Middle frontal gyrus (tissue), 1 donor: ENCODE results near the gene URAD.
"Not testable (repeated sequence)": the region's sequence is repeated elsewhere in the genome, so short reads cannot be mapped to it uniquely, and the experiment has no call there.

Experiments used
- DNase-seq: peaks from one replicate; pipeline ENCODE4 v3.0.0-alpha.2; 2015; ENCODE audit warnings: low spot score; ENCODE audit errors: extremely low spot score

URAD gene

DNA sequence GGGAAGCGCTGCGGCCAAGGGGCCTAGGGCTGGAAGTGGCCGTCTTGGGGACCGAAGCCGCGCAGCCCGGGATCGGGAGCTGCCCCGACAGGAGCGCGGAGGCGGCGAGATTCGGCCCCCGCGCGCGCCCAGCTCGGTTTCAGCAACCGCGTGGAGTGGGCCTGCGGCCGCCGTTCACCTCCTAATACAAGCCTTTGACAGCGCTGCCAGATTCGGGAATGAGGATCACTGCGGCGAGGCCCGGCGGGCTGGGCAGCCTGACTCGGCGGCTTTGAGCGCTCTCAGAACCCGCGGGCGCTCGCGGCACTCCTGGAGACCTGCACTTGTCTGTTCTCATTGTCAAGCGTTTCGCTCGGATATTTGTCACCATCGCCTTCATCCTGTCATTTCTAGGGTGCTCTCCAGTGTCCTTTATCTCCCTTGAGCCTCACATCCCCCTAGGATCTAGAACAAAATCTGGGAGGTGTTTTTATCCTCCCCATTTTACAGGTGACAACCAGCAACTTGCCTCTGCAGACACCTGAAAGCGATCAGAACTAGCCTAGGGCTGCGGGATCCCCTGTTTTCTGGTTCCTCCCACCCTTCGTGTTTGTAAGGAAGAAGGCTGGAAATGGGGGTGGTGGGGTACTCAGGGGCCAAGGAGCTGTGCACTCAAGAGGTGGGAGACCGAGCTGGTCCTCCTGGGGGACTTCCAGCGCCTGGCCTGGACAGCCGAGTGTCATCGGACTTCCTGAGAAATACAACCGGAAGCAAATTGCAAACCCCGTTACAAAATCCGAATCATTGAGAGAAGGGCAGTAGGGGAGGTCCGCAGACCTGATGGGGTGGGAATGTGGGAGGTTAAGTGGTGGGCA, 17.9 kb downstream of the URAD start:
- no peak for DNase-seq

DNA sequence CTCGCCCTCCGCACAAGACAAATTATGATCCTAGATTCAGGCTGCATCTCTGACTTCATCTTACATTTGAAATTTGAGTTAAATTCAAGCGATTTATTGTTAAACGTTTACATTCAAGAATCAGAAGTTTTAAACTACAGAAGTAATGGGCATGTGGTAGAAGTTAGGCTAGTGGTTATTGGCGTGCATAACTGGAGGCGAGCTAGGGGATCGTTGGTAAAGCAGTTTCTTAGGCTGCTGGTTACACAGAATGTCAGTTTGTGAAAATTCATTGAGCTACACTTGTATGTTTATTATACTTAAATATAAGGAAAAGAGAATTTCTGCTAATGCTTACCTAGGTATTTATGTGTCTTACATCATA, 18.6 kb downstream of the URAD start:
- DNase-seq: no peak

DNA sequence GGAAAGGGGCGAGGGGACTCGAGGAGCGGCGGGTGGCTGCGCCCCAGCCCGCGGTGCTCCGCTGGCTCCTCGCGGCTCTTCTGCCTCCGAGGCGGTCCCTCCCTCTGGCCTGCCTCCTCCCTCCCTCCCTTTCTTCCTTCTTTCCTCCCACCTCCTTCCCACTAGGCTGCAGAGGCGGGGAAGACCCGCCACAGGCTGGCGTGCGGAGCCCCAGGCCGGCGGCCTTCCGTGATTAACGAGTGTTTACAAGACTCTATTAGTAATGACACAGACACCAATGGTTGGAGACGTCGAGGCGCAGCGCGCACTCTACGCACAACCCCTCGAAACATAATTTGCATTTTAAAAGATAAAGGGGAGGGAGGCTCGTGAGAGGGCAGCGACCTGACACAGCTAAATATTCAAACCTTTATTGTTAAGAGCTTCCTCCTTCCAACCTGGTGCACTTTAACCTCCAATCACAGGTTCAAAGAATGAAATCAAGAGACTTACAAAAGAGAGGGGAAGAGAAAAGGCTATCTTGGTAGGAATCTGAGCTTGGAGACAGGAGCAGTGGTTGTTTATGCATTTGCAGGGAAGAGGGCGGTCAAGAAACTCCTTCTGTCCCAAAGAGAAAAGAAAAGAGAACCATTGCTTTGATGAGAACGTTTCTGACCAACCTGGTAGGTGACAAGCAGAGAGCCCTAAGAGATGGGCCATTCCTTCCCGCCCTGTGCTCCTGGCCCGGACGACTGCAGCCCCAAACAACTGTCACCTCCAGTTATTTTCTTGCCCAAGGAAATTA, 19.2 kb downstream of the URAD start, which contains the start of gene CDX2:
TSS of gene CDX2 (minus strand) at position 234 of the 784 bp plus-strand sequence. CDS start 309 bp downstream, outside the sequence.
- no peak for DNase-seq

DNA sequence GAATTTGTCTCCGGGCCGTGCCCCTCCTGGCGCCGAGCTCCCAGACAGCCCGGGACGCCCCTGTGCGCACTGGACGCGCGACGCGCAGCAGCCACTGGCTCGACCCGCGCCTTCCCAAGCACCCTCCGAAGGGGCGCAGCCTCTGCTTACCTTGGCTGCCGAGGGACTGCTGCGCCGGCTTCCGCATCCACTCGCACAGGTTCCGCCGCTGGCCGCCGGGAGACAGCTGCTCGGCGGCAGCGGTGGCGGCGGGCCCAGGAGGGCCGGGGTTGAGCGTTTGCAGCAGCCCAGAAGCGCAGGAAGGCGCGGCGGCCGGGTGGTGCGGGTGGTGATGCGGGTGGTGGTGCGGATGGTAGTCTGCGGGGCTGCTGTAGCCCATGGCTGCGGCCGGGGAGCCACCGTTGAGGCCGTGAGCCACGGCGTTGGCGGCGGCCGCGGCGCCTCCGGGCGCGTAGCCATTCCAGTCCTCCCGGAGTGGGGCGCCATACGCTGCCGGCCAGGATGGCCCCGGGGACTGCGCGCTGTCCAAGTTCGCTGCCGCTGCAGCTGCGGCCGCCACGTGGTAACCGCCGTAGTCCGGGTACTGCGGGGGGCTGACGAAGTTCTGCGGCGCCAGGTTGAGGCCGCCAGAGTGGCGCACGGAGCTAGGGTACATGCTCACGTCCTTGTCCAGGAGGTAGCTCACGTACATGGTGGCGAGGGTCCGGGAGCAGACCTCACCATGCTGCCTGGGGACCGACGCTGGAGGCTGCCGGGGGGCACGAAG, 20.0 kb downstream of the URAD start:
- no peak for DNase-seq

DNA sequence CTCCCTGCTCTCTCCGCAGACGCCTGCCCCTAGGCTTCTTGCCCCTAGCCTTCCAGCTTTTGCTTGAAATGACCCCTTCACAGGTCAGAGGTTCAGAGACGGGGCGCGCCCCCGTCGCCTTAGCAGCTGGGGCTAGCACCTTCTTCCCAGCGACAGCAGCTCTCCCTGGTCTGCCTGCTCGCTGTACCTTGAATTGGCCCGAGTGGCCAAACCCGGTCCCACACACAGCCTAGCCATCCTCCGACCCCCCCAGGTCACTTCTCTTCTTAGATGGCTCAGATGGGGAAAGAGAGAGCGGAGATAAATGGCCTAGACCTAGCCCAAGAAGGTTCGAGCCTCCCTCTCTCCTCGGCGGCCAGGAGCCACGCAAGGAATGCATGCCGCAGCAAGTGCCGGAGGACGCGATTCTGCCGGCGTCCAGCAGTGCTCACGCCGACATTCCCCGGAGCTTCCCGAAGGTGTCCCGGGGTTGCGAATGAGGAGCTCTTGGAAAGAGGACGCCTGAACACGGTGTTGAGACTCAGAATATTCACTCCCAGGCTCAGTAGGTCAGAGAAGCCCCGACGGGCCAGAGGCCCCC, 20.7 kb downstream of the URAD start:
- no peak for DNase-seq

DNA sequence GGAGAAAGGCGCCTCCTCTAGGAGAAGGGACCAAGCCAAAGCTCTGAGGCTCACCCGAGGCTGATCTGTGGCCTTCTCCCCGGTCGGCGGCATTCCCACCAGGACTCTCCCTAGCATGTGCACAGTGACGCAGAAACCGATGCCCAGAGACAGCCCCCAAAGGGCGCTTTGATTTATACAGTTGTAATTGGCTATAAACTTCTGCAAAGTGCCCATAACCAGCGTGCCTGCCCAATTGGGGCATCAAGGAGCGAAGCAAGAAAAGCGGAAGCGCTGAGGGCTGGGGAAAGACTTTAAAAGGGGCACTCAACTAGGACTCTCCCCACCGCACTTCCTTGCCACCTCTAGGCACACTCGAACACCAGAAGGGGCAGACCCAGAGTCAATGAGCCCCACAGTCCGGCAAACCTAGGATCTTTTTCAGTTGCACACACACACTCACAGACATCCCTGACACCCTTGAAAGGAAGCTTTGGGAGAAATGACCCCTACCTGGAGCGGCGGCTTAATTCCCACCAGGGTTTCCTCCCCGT, 21.2 kb downstream of the URAD start:
- no peak for DNase-seq

DNA sequence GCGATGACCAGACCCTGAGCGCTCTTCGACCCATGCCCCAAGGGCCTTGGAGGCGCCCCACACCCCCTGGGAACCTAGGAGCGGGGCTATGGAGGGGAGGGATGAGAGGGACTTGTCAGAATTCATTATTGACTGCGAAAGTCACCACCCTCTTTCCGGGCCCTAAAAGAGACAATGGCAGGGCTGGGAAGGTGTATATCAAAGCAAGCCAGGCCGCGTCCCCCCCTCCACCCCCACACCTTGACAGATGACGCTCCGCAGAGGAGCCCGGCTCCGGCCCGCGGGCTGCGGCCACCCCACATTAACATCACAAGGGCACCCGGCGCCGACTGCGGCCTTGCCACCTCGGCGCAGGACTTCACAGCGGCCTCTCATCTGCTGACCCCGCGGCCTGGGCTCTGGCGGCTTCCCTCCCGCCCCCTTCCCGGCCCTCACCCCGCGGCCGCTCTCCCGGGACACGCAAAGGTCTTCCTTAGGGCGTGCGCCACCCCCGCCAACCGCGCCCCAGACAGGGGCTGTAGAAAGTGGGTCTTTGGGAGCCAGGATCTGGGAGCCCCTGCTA, 21.8 kb downstream of the URAD start:
- no peak for DNase-seq

DNA sequence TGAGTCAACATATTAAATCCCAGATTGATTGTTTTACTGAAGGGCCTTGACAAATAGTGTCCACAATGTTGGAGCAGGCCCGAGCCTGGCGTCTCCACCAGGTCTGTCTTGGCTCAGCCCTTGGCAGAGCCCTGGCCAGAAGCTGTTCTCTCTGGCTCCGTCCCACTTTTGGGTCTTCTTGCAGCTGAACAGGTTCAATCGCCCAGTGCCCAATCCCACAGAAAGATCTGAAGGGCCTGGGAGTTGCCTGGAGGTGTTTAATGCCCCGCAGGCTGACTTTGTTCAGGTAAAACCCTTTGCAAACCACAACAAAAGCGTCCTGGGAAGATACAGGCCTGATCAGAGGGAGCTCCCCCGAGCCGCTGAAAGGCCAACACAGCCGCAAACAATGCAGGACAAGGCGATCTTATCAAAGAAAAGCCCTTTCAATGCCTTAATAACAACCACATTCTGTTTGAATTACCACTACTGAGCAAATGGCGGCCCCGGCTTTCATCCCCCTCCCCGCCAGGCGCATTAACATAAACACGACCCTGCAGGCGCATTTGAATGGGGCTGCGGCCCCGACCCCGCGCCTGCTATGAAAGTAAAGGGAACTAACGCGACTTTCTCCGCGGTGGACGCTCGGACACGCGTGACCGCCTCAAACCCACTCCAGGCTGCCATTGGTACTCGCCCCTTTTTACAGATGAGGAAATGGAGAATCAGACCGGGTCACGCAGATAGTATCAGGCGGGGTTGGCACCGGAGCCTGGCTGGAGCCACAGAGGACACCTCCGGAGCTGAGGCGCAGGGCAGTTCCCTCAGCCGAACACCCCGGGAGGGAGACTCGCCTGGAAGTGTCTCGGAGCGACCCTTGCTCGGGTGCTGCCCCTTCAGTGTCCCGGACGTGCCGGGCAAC, 22.5 kb downstream of the URAD start:
- DNase-seq: no peak

DNA sequence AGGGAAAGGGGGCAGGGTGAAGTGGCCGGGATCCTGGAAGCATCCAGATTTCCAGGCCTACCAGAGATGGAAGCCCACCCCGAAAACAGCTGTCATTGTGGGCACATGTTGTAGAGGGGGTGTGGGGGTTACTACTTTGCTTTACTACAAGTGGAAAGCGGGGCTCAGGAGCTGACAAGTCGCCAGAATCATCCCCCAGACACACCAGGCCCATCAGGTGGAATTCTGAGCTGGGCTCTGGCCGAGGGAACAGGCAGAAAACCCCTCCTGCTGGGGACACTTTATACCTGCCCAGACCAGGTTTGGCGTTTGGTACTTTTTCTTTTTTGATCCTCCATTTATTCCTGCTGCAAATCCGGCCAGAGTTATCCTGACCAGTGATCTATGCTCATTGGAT, 23.2 kb downstream of the URAD start:
- no peak for DNase-seq

DNA sequence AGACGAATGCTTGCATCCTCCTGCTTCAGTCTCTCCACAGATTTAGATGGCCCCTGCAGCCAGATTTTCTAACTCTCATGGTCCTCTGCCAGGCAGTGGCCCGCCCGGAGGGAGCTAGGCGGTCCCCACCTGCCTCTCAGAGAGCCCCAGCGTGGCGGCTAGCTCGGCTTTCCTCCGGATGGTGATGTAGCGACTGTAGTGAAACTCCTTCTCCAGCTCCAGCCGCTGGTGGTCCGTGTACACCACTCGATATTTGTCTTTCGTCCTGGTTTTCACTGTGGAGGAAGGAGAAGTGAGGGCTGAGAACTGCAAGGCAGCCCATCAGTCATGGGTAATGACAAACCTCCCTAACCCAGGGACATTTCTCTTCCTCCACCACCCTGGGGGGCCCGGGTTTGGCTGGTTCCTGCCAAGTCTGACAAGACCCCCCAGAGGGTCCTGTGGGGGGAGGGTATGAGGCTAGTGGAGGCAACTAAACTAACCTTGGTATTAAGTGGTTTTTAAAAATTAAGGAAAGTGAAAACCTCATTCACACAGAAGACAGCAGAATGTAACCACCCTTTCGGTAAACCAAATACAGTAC, 23.7 kb downstream of the URAD start:
- DNase-seq: no peak

DNA sequence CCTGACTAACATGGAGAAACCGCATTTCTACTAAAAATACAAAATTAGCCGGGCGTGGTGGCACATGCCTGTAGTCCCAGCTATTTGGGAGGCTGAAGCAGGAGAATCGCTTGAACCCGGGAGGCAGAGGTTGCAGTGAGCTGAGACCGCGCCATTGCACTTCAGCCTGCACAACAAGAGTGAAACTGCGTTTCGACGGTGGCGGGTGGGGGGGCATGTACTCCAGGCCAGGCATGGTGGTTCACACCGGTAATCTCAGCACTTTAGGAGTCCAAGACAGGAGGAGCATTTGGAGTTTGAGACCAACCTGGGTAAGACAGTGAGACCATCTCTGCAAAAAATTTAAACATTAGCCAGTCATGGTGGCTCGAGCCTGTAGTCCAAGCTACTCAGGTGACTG, 24.3 kb downstream of the URAD start:
- DNase-seq: not testable (repeated sequence)

DNA sequence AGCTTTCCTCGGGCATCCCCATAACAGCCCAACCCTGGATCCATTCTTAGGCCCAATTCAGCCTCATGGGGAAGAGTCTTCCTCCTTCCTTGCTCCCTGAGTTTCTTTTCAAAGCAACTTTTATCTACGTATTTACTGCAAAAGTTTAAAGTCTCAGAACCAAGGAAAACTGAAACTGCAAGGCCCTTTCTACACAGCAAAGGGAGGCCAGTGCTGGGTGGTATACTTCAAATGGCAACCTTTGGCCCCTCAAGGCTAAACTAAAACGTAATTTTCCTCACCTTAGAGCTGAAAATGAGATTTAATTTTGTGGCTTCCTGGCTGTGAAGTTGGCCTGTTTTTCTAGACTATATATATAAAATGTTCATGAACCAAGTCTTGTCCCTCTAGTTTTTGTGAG, 25.0 kb downstream of the URAD start:
- no peak for DNase-seq

DNA sequence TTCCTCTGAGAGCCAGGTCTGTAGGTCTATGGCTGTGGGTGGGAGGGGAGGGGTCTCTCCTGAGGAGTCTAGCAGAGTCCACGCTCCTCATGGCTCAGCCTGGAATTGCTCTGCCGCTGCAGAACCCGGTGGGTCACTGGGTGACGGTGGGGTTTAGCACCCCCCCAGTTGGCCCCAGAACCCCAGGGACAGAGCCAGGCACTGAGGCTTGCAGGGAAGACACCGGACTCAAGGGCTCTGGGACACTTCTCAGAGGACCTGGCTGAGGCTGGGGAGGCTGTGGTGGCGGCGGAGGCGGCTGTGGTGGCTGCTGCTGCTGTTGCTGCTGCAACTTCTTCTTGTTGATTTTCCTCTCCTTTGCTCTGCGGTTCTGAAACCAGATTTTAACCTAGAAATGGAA, 25.5 kb downstream of the URAD start:
- no peak for DNase-seq

DNA sequence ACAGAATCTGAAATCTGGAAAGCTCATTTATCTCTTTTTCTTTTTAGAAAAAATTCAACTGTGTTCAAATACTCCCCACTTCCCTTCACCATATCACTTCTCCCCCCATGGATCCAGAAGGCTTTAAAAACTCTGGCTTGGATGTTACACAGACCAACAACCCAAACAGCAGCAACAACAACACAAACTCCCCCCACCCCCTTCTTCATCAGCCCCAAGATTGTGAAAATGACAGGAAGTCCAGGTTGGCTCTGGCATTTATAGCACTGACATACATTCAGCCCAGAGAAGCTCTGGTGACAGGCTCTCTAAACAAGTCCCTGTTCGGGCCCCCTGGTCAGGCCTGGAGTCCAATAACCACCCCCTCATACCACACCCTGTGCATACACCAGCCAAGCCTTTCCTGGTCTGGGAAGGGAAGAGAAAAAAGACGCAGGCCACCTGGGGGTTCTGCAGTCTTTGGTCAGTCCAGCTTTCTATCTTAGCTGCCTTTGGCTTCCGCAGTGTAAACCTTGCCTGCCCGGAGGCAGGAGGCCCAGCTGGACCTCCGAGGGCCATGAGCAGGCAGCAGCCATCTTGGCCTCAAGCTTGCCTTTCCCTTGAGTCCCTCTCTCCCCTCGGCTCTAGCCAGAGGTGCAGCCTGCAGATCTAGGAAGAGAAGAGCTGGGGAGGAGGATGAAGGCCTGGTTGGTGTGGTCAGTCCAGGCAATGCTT, 26.2 kb downstream of the URAD start:
- DNase-seq: no peak

DNA sequence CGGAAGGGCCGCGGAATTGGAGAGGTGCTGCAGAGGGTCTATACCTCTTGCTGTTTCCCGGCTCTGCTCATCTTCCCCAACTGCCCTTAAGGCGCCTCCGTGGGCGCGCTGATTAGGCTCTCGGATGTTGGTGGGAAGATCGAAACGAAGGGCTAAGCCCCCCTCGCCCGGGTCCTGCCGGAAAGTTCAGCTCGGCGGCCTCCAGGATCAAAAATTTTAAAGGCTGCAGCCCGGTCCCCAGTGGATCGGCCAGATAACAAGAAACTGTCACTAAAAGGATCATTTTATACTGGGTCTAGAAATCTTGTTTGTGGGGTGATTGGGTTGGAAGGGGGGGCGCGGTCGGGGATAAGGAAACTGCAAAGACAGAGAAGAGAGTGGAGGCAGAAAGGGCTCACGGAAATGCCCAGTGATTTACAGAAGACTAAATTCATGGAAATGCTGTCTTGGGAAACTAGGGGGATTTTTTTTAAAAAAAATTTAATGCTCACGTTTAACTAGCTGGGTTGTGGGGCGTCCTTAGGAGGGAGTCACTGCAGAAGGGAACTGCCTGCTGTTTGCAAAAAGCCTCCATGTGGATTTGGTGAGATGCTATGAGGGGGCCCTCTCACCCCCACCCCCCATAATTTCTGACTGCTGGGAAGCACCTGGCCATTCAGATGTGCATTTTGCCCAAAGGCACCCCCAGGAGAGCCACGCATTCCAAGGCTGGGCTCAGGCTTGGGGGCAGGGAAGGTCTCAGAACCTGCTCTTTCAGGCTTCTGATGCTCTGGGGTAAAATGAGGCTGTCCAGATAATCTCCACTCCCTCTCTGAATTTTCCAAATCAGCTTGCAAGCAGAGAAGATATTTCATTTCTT, 27.0 kb downstream of the URAD start:
- DNase-seq: no peak

DNA sequence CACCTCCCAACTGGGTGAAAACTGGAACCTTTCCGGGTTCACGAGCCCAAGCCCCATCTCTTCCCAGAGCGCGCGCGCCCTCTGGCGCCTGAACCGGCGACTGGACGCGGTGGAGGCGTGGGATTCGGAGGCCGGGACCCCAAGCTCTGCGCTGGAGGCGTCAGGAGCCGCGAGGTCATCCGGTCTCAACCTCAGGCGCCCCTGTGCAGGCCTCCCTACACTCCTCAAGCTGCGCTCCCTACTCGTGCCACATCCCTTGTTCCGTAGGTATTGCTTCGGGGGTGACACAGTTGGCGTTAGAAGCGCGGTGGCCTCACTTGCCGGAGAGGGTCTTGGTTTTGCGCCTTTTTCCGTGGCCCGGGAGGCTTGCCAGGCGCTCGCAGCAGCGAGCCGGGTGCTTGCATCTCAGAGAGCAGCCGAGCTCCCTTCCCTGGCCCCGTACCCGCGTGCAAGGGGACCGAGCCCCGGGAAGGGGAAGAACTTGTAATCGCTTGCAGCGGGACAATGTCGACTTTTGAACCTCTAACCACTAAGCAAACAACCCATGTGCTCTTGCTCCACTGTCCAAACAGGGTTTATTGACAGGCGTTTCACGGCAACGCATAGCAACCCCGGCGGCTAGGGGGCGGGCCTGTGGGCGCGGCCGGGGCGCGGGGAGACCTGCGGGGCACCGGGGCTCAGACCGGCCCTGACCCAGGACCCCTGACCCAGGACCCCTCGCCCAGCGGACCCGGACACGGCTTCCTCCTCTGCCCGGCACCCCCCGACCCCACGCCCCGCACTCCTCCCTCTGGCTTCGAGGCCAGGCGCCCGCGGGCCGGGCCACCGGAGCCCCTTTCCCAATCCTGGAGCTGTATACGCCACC, 27.9 kb downstream of the URAD start:
- no peak for DNase-seq

DNA sequence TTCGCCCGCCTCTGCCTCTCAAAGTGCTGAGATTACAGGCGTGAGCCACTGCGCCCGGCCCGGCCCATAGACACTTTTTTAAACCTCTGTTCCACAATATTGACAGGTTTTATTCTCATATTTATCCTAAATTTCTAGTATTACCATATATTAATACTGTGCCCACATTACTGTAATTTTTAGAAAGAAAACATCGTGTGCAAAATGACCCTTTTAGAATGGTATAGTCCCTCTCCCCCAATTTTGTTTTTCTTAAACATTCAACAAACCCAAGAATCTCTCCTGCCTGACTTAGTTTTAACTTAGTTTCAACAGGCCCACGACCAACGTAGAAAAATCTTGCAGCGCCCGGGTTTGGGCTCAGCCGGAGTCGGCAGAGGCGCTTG, 28.5 kb downstream of the URAD start:
- no peak for DNase-seq
